Activated effector memory CD4-positive, alpha-beta T cell treated with anti-CD3 and anti-CD28 coated beads, Interleukin-2, amount 50 U/mL, for 16 hours (primary cell): Measurements from ENCODE around the gene CKAP5.
"Not testable (repeated sequence)": the region's sequence is repeated elsewhere in the genome, so short reads cannot be mapped to it uniquely, and the experiment has no call there.

Experiments
- DNase-seq: peaks from one replicate; pipeline ENCODE4 v3.0.0-alpha.2; 2020

CKAP5 gene

GRCh38 chr11:46850829-46851380, 4.8 kb upstream of the CKAP5 start:
- no peak for DNase-seq

GRCh38 chr11:46849631-46850030, 3.6 kb upstream of the CKAP5 start:
- no peak for DNase-seq

DNA sequence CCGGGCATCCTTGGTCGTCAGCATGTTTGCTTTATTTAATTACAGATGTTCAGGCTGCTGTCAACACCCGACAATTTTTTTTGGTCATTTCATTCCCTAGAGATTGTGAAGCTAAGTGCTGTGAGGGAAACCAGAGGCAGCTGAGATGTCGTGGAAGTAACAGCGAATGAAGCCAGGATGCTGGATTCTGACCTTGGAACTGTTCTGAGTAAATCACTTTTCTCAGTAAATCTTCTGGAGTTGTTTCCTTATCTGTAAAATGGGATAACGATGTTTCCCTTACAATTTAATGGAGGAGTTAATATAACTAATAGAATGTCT, 390 bp upstream of the CKAP5 start:
- no peak for DNase-seq

- DNase-seq: no peak
These were observed 690 bp downstream of the CKAP5 start for GRCh38 chr11:46845440-46845739.

DNA sequence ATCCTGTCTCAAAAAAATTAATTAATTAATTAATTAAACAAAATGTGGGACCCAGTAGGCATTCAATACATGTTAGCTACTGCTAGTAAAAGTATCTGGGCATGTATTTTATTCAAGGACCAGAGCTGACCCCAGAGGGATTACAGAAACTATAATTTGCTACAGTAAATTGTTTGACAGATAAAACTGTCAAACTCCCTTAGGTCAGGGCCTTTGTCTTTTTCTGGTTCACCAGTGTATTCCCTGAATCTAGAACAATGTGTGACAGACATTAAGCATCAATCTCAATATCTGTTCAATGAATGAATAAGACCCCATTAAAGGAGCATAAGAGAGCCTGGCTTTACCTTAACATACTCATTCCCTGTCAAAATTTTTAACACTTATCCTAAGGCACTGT, 6.0 kb downstream of the CKAP5 start:
- DNase-seq: no peak

DNA sequence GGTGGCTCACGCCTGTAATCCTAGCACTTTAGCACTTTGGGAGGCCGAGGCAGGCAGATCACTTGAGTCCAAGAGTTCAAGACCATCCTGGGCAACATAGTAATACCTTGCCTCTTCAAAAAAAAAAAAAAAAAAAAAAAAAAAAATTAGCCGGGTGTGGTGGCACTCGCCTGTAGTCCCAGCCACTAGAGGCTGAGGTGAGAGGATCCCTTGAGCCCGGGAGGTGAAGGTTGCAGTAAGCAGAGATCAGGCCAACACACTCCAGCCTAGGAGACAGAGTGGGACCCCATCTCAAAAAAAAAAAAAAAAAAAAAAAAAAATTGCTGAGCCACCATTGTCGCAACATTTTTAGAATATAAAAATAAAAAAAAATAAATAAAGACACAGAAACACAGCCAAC, 7.6 kb downstream of the CKAP5 start:
- no peak for DNase-seq

DNA sequence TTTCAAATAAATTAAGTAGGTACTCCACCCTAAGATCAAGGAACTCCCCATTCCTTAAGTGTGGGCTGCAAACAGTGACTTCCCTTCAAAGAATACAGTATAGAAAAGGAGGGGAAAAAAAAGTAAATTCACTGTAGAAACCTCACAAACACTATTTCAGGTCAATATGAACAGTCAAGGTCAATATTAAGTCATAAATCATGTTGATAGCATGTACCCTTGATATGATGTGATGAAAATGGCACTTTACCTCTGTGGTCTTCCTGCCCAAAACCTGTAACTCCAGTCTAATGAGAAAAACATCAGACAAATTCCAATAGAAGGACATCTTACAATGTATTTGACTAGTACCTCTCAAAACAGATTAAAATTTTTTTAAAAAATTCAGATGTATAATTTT, 8.2 kb downstream of the CKAP5 start:
- no peak for DNase-seq

GRCh38 chr11:46836870-46837269, 9.2 kb downstream of the CKAP5 start:
- no peak for DNase-seq

GRCh38 chr11:46836431-46836830, 9.6 kb downstream of the CKAP5 start:
- no peak for DNase-seq

DNA sequence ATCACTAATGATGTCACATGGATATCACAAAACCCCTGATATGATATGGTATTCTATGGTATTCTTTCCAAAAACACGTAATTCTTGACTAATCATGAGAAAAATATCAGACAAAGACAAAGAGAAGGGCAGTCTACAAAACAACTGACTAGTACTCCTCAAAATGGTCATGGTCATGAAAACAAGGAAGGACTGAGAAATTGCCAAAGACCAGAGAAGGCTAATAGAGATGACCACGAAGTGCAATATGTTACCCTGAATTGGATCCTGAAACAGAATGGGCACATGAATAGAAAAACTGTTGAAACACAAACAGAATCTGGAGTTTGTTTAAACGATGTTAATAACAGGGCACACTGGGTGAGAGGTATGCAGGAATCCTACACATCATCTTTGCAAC, 10.2 kb downstream of the CKAP5 start:
- DNase-seq: no peak

DNA sequence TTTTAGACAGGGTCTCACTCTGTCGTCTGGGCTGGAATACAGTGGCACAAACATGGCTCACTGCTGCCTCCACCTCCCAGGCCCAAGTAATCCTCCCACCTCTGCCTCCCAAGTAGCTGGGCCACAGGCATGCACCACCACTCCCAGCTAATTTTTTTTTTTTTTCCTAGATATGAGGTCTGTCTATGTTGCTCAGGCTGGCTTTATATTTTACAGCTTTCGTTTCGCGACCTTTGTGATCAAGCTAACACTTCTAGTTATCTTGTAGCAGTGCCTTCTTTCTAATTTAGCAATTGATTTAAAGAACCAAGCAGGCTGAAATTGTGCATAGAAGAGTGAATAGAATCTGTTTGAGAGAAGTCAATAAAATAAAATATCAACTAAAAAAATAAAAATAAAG, 11.3 kb downstream of the CKAP5 start:
- no peak for DNase-seq

DNA sequence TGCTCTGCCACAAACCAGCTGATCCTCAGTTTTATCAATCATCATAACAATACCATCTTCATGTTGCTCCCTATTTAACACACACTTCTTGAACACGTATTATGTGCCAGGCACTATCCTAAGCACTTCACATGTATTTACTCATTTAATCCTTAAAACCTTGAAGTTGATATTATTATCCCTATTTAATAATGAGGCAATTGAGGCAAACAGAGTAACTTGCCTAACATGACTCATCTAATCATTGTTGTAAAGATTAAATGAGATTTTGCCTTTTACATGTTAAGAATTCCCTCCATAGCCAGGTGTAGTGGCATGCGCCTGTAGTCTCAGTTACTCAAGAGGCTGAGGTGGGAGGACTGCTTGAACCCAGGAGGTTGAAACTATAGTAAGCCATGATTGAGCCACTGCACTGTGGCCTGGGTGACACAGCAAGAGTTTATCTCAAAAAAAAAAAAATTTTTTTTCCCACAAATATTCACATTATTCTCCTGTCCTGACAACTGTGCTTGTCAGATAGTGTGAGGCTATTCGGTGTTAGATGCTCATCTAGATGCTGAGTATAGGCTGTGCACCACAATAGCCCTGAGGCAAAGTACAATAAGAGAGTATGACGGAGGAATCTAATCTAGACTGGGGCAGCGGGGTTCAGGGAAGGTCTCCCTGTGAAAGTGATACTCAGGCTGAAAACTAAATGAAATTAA, 13.4 kb downstream of the CKAP5 start:
- DNase-seq: no peak

DNA sequence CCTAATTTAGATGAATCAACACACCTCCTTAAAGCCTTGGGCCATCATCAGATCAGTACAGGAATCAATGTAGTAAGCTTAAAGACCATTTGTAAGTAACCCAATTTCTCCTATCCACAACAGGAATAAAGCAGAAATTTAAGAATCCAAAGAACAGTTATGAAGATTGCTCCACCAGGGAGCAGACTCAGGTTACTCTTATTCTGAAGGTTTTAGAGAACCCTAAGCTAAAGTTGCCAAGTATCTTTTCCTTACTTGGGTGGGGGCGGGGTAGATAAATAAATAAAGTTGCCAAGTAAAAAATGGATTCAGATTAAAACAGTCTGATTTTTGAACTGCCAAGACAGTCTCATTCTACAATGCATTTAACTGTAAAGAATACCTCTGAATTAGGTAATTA, 18.1 kb downstream of the CKAP5 start:
- DNase-seq: no peak

DNA sequence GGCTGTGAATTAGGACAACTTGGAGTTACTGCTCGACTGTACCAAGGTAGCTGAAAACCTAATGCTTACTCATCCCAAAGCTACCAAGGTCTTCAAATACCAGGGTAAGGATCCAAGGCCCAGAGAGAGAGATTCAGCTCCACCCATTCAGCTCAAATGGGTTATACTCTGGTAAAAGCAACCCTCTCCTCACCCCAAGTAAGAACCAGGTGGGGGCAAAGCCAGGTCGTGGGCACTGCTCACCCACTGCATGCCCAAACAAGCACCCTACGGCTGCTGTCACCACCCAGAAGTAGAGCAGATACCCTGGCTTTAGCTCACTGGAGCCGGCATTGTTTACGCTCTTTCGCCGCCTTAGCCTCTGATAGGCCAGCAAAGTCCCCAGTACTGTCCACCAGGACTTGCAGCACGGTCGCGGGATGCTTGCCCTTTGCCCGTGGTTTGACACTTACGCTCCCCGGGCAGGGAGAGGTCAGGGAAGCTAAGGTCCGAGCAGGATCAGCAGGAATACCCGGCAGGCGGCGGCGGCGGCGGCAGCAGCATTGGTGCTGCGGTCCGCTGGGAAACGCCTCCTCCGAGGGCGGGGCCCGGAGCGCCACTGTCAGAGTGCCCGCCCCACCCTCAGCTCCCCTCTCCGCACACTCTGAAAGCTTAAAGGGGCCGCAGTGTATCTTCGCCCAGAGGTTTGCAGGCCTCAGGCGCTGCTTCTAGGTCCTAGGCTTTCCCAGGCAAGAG, 19.6 kb downstream of the CKAP5 start:
- peak; percentile 90 for DNase-seq

GRCh38 chr11:46808799-46809431, 37.2 kb downstream of the CKAP5 start:
- no peak for DNase-seq

GRCh38 chr11:46801694-46802470, 44.2 kb downstream of the CKAP5 start:
- no peak for DNase-seq

DNA sequence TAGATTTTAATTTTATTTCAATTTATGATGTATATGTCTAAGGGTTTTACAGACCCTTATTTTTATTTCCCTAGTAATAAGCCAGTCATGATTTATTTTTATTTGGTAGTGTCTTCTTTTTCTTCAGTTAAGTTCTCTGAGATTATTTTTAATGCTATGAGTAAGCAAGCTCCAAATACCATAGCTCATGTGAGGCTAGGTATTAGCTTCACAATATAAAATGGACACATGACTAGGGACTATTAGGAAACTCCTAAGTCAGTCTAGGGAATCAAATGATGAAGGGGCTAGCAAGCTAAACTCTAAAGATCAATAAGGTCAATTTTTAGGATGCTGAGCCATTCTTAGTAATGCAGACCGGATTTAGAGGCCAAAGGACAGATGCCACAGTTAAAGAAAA, 45.9 kb downstream of the CKAP5 start:
- no peak for DNase-seq

DNA sequence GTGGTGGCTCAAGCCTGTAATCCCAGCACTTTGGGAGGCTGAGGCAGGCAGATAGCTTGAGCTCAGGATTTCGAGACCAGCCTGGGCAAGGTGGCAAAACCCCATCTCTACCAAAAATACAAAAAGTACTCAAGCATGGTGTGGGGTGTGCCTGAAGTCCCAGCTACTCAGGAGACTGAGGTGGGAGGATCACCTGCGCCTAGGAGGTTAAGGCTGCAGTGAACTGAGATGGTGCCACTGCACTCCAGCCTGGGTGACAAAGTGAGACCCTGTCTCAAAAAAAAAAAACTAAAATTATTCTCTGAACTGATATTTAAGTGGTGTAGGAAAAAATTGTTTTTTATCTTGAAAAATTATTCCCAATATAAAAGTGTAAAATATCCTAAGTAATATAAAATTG, 46.4 kb downstream of the CKAP5 start:
- DNase-seq: not testable (repeated sequence)

DNA sequence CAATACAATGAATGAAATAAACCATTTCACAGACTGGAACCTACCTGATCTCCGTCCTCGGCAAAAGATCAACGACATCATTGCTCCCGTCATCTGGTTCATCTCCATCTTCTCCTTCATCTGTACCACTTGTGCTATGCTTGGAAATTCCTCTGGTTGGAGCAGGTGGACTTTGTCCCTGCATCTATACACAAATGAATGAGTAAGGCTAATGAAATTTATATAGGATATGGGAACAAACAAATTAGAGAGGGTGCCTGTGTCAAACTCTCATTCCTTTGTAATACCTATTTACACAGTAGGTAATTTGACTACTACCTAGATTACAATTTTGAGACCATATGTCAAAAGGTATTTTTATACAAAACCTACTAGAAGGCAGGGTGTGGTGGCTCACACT, 67.7 kb downstream of the CKAP5 start:
- DNase-seq: no peak

DNA sequence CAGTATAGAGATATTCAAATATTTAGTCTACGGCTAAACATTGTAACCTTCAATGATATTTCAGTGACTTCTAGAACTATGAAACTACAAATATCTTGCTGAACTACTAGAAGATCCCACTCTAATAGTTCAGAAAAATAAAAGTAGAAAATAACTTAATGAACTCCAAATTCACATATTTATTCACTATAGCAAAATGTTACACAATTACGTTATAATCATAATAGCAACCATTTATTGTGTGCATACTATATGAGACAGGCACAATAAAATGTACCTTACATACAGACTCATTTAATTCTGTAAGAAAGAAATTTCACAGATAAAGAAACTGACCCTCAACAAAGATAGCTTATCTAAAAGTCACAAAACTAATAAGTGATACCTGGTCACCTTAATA, 69.2 kb downstream of the CKAP5 start:
- DNase-seq: no peak

GRCh38 chr11:46769636-46770221, 76.4 kb downstream of the CKAP5 start:
- no peak for DNase-seq

DNA sequence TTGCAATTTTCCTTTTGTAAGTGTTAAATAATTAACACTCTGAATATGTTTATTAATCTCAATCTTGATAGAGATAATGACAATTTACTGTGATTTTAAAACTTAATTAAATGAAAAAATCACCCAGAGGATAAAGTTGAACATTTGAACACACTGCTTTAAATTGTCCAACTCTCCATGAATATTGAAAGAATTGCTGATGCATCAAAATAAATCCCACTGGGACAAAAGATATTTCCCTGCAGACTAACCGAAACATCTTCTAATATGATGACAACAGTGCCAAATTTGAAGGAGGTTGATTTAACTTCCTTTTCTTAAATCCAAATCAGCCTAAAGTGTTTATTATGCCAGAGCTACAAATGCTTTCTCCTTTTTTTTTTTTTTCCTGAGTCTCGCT, 79.4 kb downstream of the CKAP5 start:
- no peak for DNase-seq

- no peak for DNase-seq
These were observed 83.8 kb downstream of the CKAP5 start for GRCh38 chr11:46762248-46762647.
